ENCODE measurements around the gene KLF3. TPM values are rescaled to one million over a fixed set of nuclear protein-coding genes. Genes with fewer than 3 reads are reported as not detected.

Gene KLF3
- total and polyA plus RNA-seq, 9 of the 15 experiments (the other 6 are each of a cell fraction or from before 2014, with no cell fraction given) = 9.9 to 47.2 (median 18.1) TPM

GRCh38 chr4:38734446-38734845 is 70.4 kb downstream of the KLF3 start (continued):
- TF ChIP-seq LARP7 (IDR thresholded peaks at IDR 0.05) = no peak

- 4% methylated on average over 2 of the region's 2 CpGs for WGBS (ENCODE audit: insufficient coverage, low coverage, missing lambda C conversion rate)
- in situ Hi-C loops (cut with MboI) = loop anchor here (5.0 kb wide), 4 partner anchors 58 to 918 kb away; no protein-coding TSS in a partner anchor
- no peak for DNase-seq (ENCODE audit: extremely low read depth in 1 of 4, low spot score in 3 of 4)
- H2AFZ ChIP-seq (ENCODE audit: low read depth, low read length) = no peak overlapping the region
- CTCF ChIA-PET (ENCODE audit: low intra/inter-chr PET ratio) = no interaction called here
- POLR2A ChIA-PET = interaction anchor here (0.6 to 2.0 kb wide), 3 partner anchors 11 to 724 kb away, joined by 3 to 9 read pairs (median 3); partner anchors contain the start of genes LIAS and RPL9
- peaks cover 6% of the 10 kb centered on the region for H3K9me3 ChIP-seq (replicated peaks; ENCODE audit: control insufficient read depth, insufficient read depth, low read depth, low read length)
- ATAC-seq = no peak
- H3K4me3 ChIP-seq = no peak overlapping the region
- peaks cover 0 to 2% of the 10 kb centered on the region in 2 experiments; a peak in 3 of 5 replicates for H3K4me1 ChIP-seq (replicated peaks in 1 of 2; ENCODE audit: control insufficient read depth in 2 of 2, insufficient read depth in 2 of 2, low read length in 2 of 2)
- H3K79me2 ChIP-seq (ENCODE audit: control insufficient read depth, insufficient read depth, low read length) = no peaks in the 10 kb centered on the region
- H3K27ac ChIP-seq (ENCODE audit: extremely low read depth, low read depth, low read length) = no peak overlapping the region
- intact Hi-C loops (cut with micrococcal nuclease) = no loop called here
- TF ChIP-seq DDX20 (tag; IDR thresholded peaks at IDR 0.05; ENCODE audit: low read depth) = no peak
- TF ChIP-seq TAF9B (IDR thresholded peaks at IDR 0.05; ENCODE audit: partially characterized antibody) = no peak
- no peak for TF ChIP-seq CHD2 (IDR thresholded peaks at IDR 0.05; ENCODE audit: low read depth, low read length)
- TF ChIP-seq MYNN (IDR thresholded peaks at IDR 0.05) = no peak
- TF ChIP-seq MYNN (CRISPR knock-in tag; IDR thresholded peaks at IDR 0.05) = no peak
- TF ChIP-seq NFE2L1 (tag; IDR thresholded peaks at IDR 0.05; ENCODE audit: borderline replicate concordance, low read depth) = no peak
- no peak for TF ChIP-seq ZNF212 (CRISPR knock-in tag; IDR thresholded peaks at IDR 0.05)
- TF ChIP-seq MAFK (IDR thresholded peaks at IDR 0.05; ENCODE audit: low read length) = no peak
- TF ChIP-seq, protein P1, sequence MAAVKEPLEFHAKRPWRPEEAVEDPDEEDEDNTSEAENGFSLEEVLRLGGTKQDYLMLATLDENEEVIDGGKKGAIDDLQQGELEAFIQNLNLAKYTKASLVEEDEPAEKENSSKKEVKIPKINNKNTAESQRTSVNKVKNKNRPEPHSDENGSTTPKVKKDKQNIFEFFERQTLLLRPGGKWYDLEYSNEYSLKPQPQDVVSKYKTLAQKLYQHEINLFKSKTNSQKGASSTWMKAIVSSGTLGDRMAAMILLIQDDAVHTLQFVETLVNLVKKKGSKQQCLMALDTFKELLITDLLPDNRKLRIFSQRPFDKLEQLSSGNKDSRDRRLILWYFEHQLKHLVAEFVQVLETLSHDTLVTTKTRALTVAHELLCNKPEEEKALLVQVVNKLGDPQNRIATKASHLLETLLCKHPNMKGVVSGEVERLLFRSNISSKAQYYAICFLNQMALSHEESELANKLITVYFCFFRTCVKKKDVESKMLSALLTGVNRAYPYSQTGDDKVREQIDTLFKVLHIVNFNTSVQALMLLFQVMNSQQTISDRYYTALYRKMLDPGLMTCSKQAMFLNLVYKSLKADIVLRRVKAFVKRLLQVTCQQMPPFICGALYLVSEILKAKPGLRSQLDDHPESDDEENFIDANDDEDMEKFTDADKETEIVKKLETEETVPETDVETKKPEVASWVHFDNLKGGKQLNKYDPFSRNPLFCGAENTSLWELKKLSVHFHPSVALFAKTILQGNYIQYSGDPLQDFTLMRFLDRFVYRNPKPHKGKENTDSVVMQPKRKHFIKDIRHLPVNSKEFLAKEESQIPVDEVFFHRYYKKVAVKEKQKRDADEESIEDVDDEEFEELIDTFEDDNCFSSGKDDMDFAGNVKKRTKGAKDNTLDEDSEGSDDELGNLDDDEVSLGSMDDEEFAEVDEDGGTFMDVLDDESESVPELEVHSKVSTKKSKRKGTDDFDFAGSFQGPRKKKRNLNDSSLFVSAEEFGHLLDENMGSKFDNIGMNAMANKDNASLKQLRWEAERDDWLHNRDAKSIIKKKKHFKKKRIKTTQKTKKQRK (IDR thresholded peaks at IDR 0.05; ENCODE audit: borderline replicate concordance, low read depth, low read length) = no peak
- no peak for TF ChIP-seq RBM14 (IDR thresholded peaks at IDR 0.05; ENCODE audit: borderline replicate concordance, insufficient read depth, low read depth, low read length)
- no peak for TF ChIP-seq POLR2AphosphoS2 (IDR thresholded peaks at IDR 0.05; ENCODE audit: low read length)
- no peak for TF ChIP-seq HNRNPH1 (optimal IDR thresholded peaks at IDR 0.05; ENCODE audit: low read depth, low read length)
- no peak for TF ChIP-seq COPS2 (conservative IDR thresholded peaks at IDR 0.05)
- no peak for TF ChIP-seq ZNF780A (CRISPR knock-in tag; IDR thresholded peaks at IDR 0.05)
- TF ChIP-seq POLR2B (IDR thresholded peaks at IDR 0.05; ENCODE audit: low read depth, partially characterized antibody) = no peak
- TF ChIP-seq SREBF2 (CRISPR knock-in tag; IDR thresholded peaks at IDR 0.05) = no peak
- TF ChIP-seq RFX1 (IDR thresholded peaks at IDR 0.05) = no peak
- TF ChIP-seq ZBTB43 (CRISPR knock-in tag; IDR thresholded peaks at IDR 0.05) = no peak
- no peak for TF ChIP-seq ZNF696 (CRISPR knock-in tag; conservative IDR thresholded peaks at IDR 0.05)
- no peak for TF ChIP-seq SOX6 (IDR thresholded peaks at IDR 0.05)
- FAIRE-seq = no peak
- no peak overlapping the region for H3K9ac ChIP-seq (ENCODE audit: insufficient read depth in 1 of 2, low read depth in 2 of 2, low read length in 2 of 2)
- H3K36me3 ChIP-seq (ENCODE audit: control insufficient read depth, insufficient read depth, low read length) = no peaks in the 10 kb centered on the region
- H3K4me2 ChIP-seq (ENCODE audit: insufficient read depth, low read length) = no peak overlapping the region
- BruUV-seq (replicated peaks) = no TSS peak
- no peaks in the 10 kb centered on the region for H3K9me1 ChIP-seq (ENCODE audit: control insufficient read depth, insufficient read depth, low read length)
- H4K20me1 ChIP-seq (replicated peaks; ENCODE audit: control insufficient read depth, insufficient read depth, low read length) = no peaks in the 10 kb centered on the region
- no peaks in the 10 kb centered on the region for H3K27me3 ChIP-seq (ENCODE audit: control insufficient read depth in 2 of 2, insufficient read depth in 2 of 2, low read length in 2 of 2)
Measured at GRCh38 chr4:38734911-38735310, 70.9 kb downstream of the KLF3 start.

Data from K562 (cell line).